Activated CD4-positive, alpha-beta T cell treated with anti-CD3 and anti-CD28 coated beads, Interleukin-2, amount 10 ng/mL, durations not matched to agents 24 days and 14 days (primary cell): ENCODE measurements around the gene IQSEC1. TPM values are rescaled to one million over a fixed set of nuclear protein-coding genes. Genes with fewer than 3 reads are reported as not detected.

ENCODE experiments used
- DNase-seq: peaks from one replicate; pipeline ENCODE4 v3.0.0; 2022
- H3K27ac Mint-ChIP-seq: one replicate; pipeline ENCODE4 v1.8.0; 2022; ENCODE audit warnings: mild to moderate bottlenecking, mixed read lengths
- H3K27me3 Mint-ChIP-seq: one replicate; pipeline ENCODE4 v1.8.0; 2022; ENCODE audit warnings: mixed read lengths
- H3K36me3 Mint-ChIP-seq: one replicate; pipeline ENCODE4 v1.8.0; 2022; ENCODE audit warnings: low read depth, mild to moderate bottlenecking, mixed read lengths
- H3K4me1 Mint-ChIP-seq: one replicate; pipeline ENCODE4 v1.8.0; 2021; ENCODE audit warnings: mixed read lengths
- H3K4me3 Mint-ChIP-seq: one replicate; pipeline ENCODE4 v1.8.0; 2022; ENCODE audit warnings: mild to moderate bottlenecking, moderate library complexity, mixed read lengths
- H3K9me3 Mint-ChIP-seq: one replicate; pipeline ENCODE4 v1.8.0; 2021; ENCODE audit warnings: mixed read lengths
- intact Hi-C: fragments of 100-400 bp; cut with micrococcal nuclease; formaldehyde crosslinking; loops from one replicate; pipeline ENCODE4 v1.15.1; 2023
- total RNA-seq: library from RNA; stranded (reverse); gene quantifications from 2 replicates; pipeline ENCODE4 v1.2.3, GENCODE V29; 2022

IQSEC1 gene
- total RNA-seq, 1 donor from 2014 or later: 22.5 TPM

- intact Hi-C loops: no loop called here
- Mint-ChIP-seq H3K9me3 (no peaks in the 10 kb centered on the region), H3K27ac (no peak overlapping the region), H3K4me1 (peaks cover 18% of the 10 kb centered on the region), H3K36me3 (peaks cover 6% of the 10 kb centered on the region), H3K4me3 (no peak overlapping the region), H3K27me3 (no peaks in the 10 kb centered on the region)
- no peak for DNase-seq
Observed at GRCh38 chr3:12944413-12944812, 128.8 kb downstream of the IQSEC1 start.

- no peak overlapping the region for H3K27ac Mint-ChIP-seq
- intact Hi-C loops: no loop called here
- no peak for DNase-seq
- H3K27me3 Mint-ChIP-seq: no peaks in the 10 kb centered on the region
- H3K36me3 Mint-ChIP-seq: peaks cover 6% of the 10 kb centered on the region
- no peak overlapping the region for H3K4me3 Mint-ChIP-seq
- no peaks in the 10 kb centered on the region for H3K9me3 Mint-ChIP-seq
- peaks cover 9% of the 10 kb centered on the region for H3K4me1 Mint-ChIP-seq
Observed at GRCh38 chr3:12943124-12944021, 129.9 kb downstream of the IQSEC1 start.

GRCh38 chr3:12941495-12942023, 131.7 kb downstream of the IQSEC1 start:
- Mint-ChIP-seq H3K4me1 (no peaks in the 10 kb centered on the region), H3K27ac (no peak overlapping the region), H3K27me3 (no peaks in the 10 kb centered on the region), H3K4me3 (no peak overlapping the region), H3K36me3 (peaks cover 6% of the 10 kb centered on the region), H3K9me3 (no peaks in the 10 kb centered on the region)
- no peak for DNase-seq
- intact Hi-C loops: no loop called here

GRCh38 chr3:12940854-12941253, 132.4 kb downstream of the IQSEC1 start:
- H3K27ac Mint-ChIP-seq: no peak overlapping the region
- no peak overlapping the region for H3K4me3 Mint-ChIP-seq
- DNase-seq: no peak
- no peaks in the 10 kb centered on the region for H3K4me1 Mint-ChIP-seq
- no peaks in the 10 kb centered on the region for H3K9me3 Mint-ChIP-seq
- intact Hi-C loops: no loop called here
- H3K36me3 Mint-ChIP-seq: peaks cover 6% of the 10 kb centered on the region
- H3K27me3 Mint-ChIP-seq: no peaks in the 10 kb centered on the region

- intact Hi-C loops: no loop called here
- Mint-ChIP-seq H3K27ac (no peak overlapping the region), H3K27me3 (no peaks in the 10 kb centered on the region)
Observed at GRCh38 chr3:12939137-12939536, 134.1 kb downstream of the IQSEC1 start.

GRCh38 chr3:12938258-12938711, 134.9 kb downstream of the IQSEC1 start:
- intact Hi-C loops: no loop called here
- H3K36me3 Mint-ChIP-seq: peaks cover 8% of the 10 kb centered on the region
- no peak overlapping the region for H3K4me3 Mint-ChIP-seq
- no peak for DNase-seq
- H3K9me3 Mint-ChIP-seq: no peaks in the 10 kb centered on the region
- no peaks in the 10 kb centered on the region for H3K4me1 Mint-ChIP-seq
- H3K27ac Mint-ChIP-seq: no peak overlapping the region
- no peaks in the 10 kb centered on the region for H3K27me3 Mint-ChIP-seq

More at GRCh38 chr3:12939137-12939536, 134.1 kb downstream of the IQSEC1 start:
- no peak for DNase-seq
- Mint-ChIP-seq H3K9me3 (no peaks in the 10 kb centered on the region), H3K36me3 (peaks cover 8% of the 10 kb centered on the region), H3K4me1 (no peaks in the 10 kb centered on the region), H3K4me3 (no peak overlapping the region)

GRCh38 chr3:12935861-12936830, 137.1 kb downstream of the IQSEC1 start:
- Mint-ChIP-seq H3K27ac (no peak overlapping the region), H3K36me3 (peaks cover 10% of the 10 kb centered on the region), H3K9me3 (no peaks in the 10 kb centered on the region), H3K27me3 (no peaks in the 10 kb centered on the region), H3K4me3 (no peak overlapping the region), H3K4me1 (no peaks in the 10 kb centered on the region)
- DNase-seq: no peak
- intact Hi-C loops: no loop called here

- Mint-ChIP-seq H3K4me1 (no peaks in the 10 kb centered on the region), H3K4me3 (no peak overlapping the region), H3K27ac (no peak overlapping the region), H3K9me3 (no peaks in the 10 kb centered on the region), H3K36me3 (peaks cover 8% of the 10 kb centered on the region), H3K27me3 (no peaks in the 10 kb centered on the region)
- intact Hi-C loops: no loop called here
- no peak for DNase-seq
Observed at GRCh38 chr3:12935023-12935860, 138.0 kb downstream of the IQSEC1 start.

- intact Hi-C loops: no loop called here
- DNase-seq: no peak
- no peak overlapping the region for H3K4me3 Mint-ChIP-seq
- no peaks in the 10 kb centered on the region for H3K27me3 Mint-ChIP-seq
- no peaks in the 10 kb centered on the region for H3K4me1 Mint-ChIP-seq
- H3K27ac Mint-ChIP-seq: no peak overlapping the region
- H3K36me3 Mint-ChIP-seq: peaks cover 5% of the 10 kb centered on the region
- H3K9me3 Mint-ChIP-seq: no peaks in the 10 kb centered on the region
Observed at GRCh38 chr3:12934431-12934830, 138.8 kb downstream of the IQSEC1 start.

GRCh38 chr3:12933901-12934300, 139.3 kb downstream of the IQSEC1 start:
- Mint-ChIP-seq H3K4me1 (no peaks in the 10 kb centered on the region), H3K27ac (no peak overlapping the region), H3K4me3 (no peak overlapping the region), H3K27me3 (no peaks in the 10 kb centered on the region), H3K9me3 (no peaks in the 10 kb centered on the region), H3K36me3 (peaks cover 5% of the 10 kb centered on the region)
- intact Hi-C loops: no loop called here
- DNase-seq: no peak

GRCh38 chr3:12932754-12933153, 140.5 kb downstream of the IQSEC1 start:
- intact Hi-C loops: no loop called here
- H3K27me3 Mint-ChIP-seq: no peaks in the 10 kb centered on the region
- H3K4me1 Mint-ChIP-seq: no peaks in the 10 kb centered on the region
- peaks cover 7% of the 10 kb centered on the region for H3K36me3 Mint-ChIP-seq
- H3K4me3 Mint-ChIP-seq: no peak overlapping the region
- H3K9me3 Mint-ChIP-seq: no peaks in the 10 kb centered on the region
- no peak overlapping the region for H3K27ac Mint-ChIP-seq
- no peak for DNase-seq

GRCh38 chr3:12932347-12932746, 140.9 kb downstream of the IQSEC1 start:
- Mint-ChIP-seq H3K27me3 (no peaks in the 10 kb centered on the region), H3K4me1 (no peaks in the 10 kb centered on the region), H3K4me3 (no peak overlapping the region), H3K9me3 (no peaks in the 10 kb centered on the region), H3K27ac (no peak overlapping the region), H3K36me3 (peaks cover 7% of the 10 kb centered on the region)
- DNase-seq: no peak
- intact Hi-C loops: no loop called here

- no peak overlapping the region for H3K27ac Mint-ChIP-seq
Observed at GRCh38 chr3:12931273-12931905, 141.8 kb downstream of the IQSEC1 start.

More at GRCh38 chr3:12931273-12931905, 141.8 kb downstream of the IQSEC1 start:
- Mint-ChIP-seq H3K4me1 (no peaks in the 10 kb centered on the region), H3K9me3 (no peaks in the 10 kb centered on the region), H3K27me3 (no peaks in the 10 kb centered on the region), H3K36me3 (peaks cover 7% of the 10 kb centered on the region), H3K4me3 (no peak overlapping the region)
- DNase-seq: no peak
- intact Hi-C loops: no loop called here
